GM12872 (cell line): Measurements from ENCODE around the gene SELE.

Experiments used
- CTCF ChIP-seq: IDR thresholded peaks from 3 replicates; pipeline ENCODE4 v1.5.1; 2011; ENCODE audit warnings: low read depth, mild to moderate bottlenecking, low read length, moderate library complexity; ENCODE audit not compliant: insufficient read depth

The SELE gene

GRCh38 chr1:169692756-169693460 lies 41.0 kb downstream of the SELE start:
- TF ChIP-seq CTCF, result no peak

GRCh38 chr1:169690489-169690888 lies 43.4 kb downstream of the SELE start:
- no peak for TF ChIP-seq CTCF

GRCh38 chr1:169689395-169689794 lies 44.5 kb downstream of the SELE start:
- TF ChIP-seq CTCF, result no peak

GRCh38 chr1:169683661-169684060 lies 50.2 kb downstream of the SELE start:
- TF ChIP-seq CTCF, result no peak

- no peak for TF ChIP-seq CTCF
These were observed 51.8 kb downstream of the SELE start for GRCh38 chr1:169682071-169682470.

- no peak for TF ChIP-seq CTCF
These were observed 52.7 kb downstream of the SELE start for GRCh38 chr1:169681140-169681539.

GRCh38 chr1:169680377-169681019 lies 53.4 kb downstream of the SELE start:
- no peak for TF ChIP-seq CTCF
